NCI-H1105 (cell line): ENCODE results near the gene PRMT3.
"Not testable (repeated sequence)": the region's sequence is repeated elsewhere in the genome, so short reads cannot be mapped to it uniquely, and the experiment has no call there.

Experiments
- DNase-seq: peaks from one replicate; lab custom pipeline; 2025; lab: John Stamatoyannopoulos, UW

Gene PRMT3

DNA sequence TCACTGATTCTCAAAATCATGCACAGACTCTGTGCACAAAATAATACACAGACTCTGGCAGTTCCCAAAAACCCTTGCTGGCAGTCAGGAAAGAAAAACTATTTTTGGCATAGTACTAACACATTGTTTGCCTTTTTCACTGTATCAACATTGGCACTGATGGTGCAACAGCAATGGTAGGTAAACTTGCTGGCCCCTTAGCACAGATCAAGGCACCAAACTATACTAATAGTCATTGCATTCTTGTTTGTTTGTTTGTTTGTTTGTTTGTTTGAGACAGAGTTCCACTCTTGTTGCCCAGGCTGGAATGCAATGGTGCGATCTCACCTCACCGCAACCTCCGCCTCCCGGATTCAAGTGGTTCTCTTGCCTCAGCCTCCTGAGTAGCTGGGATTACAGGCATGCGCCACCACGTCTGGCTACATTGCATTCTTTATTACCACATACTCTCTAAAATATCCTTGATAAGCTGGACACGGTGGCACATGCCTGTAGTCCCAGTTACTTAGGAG, 130.9 kb downstream of the PRMT3 start:
- no peak for DNase-seq

DNA sequence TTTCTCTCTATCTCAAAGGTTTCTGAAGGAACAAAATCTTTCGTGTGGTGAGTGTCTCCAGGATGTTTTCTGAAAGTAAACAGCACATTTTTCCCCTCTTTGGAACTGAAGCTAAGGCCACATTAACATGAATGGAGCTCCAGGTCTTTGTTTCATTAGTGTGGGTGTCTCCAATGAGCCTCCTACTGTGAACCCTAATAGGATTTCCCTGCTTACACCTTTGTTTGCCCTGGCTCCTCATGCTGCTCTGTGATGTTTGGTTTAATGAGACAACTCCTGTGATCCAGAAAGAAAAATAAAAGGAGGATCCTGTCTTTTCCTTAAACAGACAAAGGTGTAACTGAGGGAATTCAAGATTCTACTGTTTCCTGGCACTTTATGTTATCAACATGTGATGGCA, 135.0 kb downstream of the PRMT3 start:
- DNase-seq = no peak

GRCh38 chr11:20529757-20530156, 142.2 kb downstream of the PRMT3 start:
- DNase-seq = no peak

DNA sequence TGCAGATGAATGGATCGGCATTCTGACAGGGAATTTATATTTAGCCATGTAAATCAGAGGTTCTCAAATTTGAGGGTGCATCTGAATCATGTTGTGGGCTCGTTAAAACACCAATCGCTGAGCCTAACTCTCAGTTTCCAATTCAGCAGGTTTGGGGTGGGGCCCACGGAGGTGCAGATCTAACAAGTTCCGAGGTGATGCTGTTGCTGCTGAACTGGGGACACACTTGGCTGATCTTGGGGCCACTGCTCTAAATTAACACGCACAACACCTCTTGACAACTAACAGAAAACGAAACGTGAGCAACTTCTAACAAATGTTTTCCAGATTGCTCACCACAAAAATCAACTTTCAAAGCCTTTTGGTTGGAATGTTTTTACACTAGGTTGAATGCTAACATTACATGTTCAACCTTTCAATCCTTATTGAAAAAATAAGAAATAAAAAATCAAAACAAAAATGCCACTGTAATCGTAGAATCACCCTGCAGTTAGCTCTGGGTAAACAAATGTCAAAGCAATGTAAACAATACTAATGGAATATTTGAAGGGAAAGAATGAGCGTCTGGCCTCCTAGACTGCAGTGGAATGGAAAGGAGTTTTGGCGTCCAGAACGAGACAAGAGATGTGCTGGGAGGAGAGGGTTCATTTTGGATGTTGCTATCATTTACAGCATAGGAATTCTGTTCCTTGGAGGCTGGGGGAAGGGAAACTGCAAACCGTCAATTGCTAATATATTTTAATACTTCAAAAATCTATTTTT, 143.6 kb downstream of the PRMT3 start:
- DNase-seq = no peak

DNA sequence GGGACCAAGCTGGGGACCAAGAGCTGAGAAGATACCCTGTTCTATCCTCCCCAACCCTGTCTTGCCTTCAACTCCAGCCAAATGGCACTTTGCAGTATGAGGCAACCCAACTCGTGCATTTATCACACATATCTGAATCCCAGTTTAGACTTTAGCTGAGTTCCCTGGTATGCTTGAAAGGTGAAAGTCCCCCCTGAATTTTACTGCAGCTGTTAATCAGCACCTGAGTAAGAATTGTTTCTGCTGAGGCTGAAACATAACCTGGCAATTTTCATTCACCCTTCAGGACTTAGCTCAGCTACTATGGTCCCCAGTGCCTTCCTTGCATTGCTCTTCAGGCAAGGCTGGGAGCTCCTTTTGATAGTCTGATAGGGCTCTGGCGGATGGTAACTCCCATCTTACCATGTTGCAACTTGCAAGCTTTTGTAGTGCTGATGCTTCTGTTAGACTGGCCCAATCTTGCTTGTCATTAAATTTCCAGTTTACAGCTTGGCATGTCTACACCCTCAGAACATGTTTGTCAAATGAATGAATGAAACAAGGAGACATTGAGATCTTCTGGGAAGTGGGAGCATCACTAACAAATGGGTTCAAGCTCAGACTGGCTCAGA, 147.9 kb downstream of the PRMT3 start:
- no peak for DNase-seq

- DNase-seq = no peak
These were observed 148.8 kb downstream of the PRMT3 start for GRCh38 chr11:20536365-20536764.

- no peak for DNase-seq
These were observed 149.3 kb downstream of the PRMT3 start for GRCh38 chr11:20536784-20537183.

DNA sequence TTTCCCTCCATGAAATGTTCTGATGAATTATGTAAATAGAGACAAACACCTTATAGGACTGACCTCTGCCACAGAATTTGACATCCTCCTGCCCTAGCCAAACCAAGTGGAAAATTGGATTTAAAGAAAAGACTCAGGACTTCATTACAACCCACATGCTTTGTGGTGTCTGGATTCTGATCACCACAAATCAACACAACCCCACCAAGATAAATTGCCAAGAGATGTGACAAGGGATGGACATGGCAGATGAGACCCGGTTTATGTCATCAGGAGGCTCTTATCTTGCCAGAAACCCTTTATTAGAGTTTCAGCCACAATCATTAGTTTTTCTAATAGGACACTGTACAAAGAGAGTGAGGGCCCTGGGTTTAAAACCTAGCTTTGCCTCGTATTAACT, 154.0 kb downstream of the PRMT3 start:
- DNase-seq = no peak

- no peak for DNase-seq
These were observed 157.2 kb downstream of the PRMT3 start for GRCh38 chr11:20544603-20545237.

- no peak for DNase-seq
These were observed 159.9 kb downstream of the PRMT3 start for GRCh38 chr11:20547411-20547810.

DNA sequence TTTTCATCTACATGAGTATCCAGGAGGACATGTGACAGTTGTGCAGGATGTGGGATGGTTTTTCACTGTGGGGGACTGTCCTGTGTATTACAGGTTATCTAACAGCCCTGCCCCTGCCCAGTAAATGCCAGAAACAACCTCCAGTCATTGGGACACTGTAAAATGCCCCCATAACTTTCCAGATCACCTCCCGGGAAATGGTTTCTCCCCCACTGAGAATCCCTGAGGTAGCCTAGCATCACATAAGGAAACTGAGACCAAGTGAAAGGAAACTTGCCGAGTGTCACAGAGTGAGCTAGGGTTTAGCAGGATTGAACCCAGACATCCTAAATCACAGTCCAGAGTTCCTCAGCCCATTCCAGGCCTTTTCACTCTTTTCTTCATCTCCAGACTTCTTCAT, 163.6 kb downstream of the PRMT3 start:
- no peak for DNase-seq

- no peak for DNase-seq
These were observed 168.3 kb downstream of the PRMT3 start for GRCh38 chr11:20555783-20556182.

DNA sequence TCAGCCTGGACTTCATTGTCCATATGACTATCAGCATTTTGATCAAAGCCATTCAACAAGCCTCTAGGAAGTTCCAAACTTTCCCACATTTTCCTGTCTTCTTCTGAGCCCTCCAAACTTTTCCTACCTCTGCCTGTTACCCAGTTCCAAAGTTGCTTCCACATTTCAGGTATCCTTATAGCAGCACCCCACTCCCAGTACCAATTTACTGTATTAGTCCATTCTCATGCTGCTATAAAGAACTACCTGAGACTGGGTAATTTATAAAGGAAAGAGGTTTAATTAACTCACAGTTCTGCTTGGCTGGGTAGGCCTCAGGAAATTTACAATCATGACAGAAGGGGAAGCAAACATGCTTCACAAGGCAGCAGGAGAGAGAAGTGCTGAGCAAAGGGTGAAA, 168.9 kb downstream of the PRMT3 start:
- not testable (repeated sequence) for DNase-seq

- DNase-seq = no peak
These were observed 171.2 kb downstream of the PRMT3 start for GRCh38 chr11:20558741-20559140.
